Measurements from ENCODE around the gene THOC6. TPM values are rescaled to one million over a fixed set of nuclear protein-coding genes. Genes with fewer than 3 reads are reported as not detected.

THOC6 gene
- total RNA-seq, result 10 to 100 TPM; 27.4 to 45.8 TPM

DNA sequence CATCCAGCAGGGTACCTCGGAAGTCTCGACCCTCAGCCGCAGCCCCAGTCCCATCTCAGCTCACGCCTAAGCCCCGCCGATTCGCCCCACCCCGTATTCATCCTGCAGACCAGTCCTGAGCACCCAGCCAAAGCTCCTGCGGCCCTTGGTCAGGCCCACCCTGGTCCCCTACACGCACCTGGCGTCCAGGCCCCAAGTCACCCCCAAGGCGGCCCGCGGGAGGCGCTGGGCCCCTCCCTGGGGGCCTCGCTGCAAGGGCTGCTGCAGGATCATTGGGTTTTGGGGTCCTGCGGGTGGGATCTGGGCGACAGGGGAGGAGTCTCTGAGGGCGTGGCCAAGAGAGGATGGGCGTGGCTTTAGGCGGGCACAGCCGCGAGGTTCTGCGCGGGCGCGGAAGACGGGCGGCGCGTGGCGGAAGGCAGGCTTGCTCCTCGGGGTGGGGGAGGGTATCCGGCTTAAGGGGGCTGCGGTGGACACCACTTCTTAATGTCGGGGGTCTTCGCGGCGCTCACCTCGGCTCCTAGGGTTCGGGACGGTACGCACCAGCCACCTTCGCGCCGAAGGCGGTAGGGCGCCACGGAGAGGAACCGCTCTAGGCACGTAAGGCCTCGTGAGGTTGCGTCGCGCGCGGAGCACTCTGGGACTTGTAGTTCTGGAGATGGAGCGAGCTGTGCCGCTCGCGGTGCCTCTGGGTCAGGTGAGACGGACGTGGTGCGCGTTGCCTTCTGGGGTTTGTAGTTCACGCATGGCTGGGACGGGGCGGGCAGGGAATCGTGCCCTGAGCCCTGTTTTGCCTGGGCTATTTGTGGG lies at the start of gene THOC6, which contains the start of gene HCFC1R1:
TSS of gene THOC6 (plus strand) at position 367 of the 810 bp plus-strand sequence. CDS start at position 659, 292 bp downstream.
TSS of gene HCFC1R1 (minus strand) at position 274 of the 810 bp plus-strand sequence. CDS start at position 273, 1 bp downstream.
- Histone ChIP-seq H3K27ac (peak within 1 kb of the TSS; percentile 96), H3K27me3 (no peaks in the 10 kb centered on the region), H3K36me3 (no peaks in the 10 kb centered on the region), H3K4me1 (peaks cover 26% of the 10 kb centered on the region), H3K4me3 (peak within 1 kb of the TSS; percentile 51), H3K9ac (ENCODE audit: low read depth in 2 of 2, low read length in 2 of 2) (peak within 1 kb of the TSS; percentile 70 to 75), H3K9me3 (no peaks in the 10 kb centered on the region)
- DNase-seq, result peak; percentile 99
- TF ChIP-seq, protein P1, sequence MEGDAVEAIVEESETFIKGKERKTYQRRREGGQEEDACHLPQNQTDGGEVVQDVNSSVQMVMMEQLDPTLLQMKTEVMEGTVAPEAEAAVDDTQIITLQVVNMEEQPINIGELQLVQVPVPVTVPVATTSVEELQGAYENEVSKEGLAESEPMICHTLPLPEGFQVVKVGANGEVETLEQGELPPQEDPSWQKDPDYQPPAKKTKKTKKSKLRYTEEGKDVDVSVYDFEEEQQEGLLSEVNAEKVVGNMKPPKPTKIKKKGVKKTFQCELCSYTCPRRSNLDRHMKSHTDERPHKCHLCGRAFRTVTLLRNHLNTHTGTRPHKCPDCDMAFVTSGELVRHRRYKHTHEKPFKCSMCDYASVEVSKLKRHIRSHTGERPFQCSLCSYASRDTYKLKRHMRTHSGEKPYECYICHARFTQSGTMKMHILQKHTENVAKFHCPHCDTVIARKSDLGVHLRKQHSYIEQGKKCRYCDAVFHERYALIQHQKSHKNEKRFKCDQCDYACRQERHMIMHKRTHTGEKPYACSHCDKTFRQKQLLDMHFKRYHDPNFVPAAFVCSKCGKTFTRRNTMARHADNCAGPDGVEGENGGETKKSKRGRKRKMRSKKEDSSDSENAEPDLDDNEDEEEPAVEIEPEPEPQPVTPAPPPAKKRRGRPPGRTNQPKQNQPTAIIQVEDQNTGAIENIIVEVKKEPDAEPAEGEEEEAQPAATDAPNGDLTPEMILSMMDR (IDR thresholded peaks at IDR 0.05), result no peak
- intact Hi-C loops (cut with DNase I), result no loop called here

DNA sequence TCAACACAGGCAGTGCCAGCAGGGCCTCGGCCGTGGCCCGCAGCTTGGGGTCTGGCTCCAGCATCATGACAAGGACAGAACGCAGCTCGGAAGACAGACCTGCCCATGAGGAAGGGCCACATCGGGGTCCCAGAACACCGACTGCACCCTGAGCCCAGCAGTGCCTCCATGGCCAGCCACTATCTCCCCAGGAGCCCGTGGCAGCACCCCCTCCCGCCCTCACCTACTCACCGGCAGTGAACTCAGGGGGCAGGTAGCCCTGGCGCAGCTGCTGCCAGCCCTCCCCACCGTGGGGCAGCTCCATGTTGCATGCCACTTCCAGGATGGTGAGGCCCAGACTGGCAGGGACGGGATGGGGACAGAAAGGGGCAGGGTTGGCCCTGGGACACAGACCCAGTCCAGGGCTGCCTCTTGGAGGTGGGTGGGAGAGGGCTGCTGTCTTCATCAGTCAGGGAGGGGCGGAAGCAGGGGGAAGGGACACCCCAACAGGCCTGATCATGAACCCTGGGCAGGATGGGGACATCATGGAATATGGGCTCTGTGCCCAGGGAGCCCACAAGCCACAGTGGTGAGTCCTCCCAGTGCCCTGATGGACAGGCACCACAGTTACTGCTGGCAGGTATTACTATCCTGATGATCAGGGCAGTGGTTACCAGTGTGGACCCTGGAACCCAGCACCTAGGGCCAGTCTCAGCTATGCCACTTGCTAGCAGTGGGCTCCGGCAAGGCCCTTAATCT lies 49.3 kb upstream of the THOC6 start:
- Histone ChIP-seq H3K9me3 (no peaks in the 10 kb centered on the region), H3K9ac (ENCODE audit: low read depth in 2 of 2, low read length in 2 of 2) (no peak overlapping the region), H3K4me1 (peaks cover 10% of the 10 kb centered on the region), H3K36me3 (no peaks in the 10 kb centered on the region), H3K27ac (no peak overlapping the region), H3K4me3 (no peak overlapping the region), H3K27me3 (no peaks in the 10 kb centered on the region)
- intact Hi-C loops (cut with DNase I), result no loop called here
- DNase-seq, result no peak
- TF ChIP-seq, protein P1 (IDR thresholded peaks at IDR 0.05), result no peak

DNA sequence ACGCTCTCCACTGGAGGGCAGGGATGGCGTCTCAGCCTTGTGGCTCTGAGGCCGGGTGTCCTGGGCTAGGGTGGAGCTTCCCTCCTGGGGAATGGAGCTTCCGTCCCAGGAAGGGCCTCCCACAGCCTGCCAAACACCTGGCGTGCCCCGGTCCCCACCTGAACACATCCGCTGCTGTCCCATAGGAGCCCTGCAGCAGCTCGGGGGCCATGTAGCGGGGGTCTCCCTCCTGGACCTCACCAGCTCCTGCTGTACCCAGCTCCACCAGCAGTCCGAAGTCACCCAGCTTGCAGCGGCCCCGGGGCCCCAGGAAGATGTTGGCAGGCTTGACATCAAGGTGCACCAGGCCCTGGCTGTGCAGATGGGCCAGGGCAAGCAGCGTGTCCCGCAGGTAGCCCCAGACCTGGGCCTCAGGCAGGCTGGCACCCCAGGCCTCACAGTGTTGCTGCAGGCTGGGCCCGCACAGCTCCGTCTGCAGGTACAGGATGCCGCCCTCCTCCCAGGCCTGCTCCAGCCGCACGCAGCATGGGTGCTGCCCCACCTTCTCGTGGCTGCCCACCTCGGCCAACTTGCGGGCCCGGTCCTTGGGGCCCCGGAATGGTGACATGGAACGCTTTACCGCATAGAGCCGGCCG lies 48.6 kb upstream of the THOC6 start:
- H3K27me3 ChIP-seq, result no peaks in the 10 kb centered on the region
- no peak overlapping the region for H3K9ac ChIP-seq (ENCODE audit: low read depth in 2 of 2, low read length in 2 of 2)
- H3K36me3 ChIP-seq, result no peaks in the 10 kb centered on the region
- no peaks in the 10 kb centered on the region for H3K9me3 ChIP-seq
- TF ChIP-seq, protein P1 (IDR thresholded peaks at IDR 0.05), result no peak
- H3K27ac ChIP-seq, result no peak overlapping the region
- intact Hi-C loops (cut with DNase I), result no loop called here
- peaks cover 10% of the 10 kb centered on the region for H3K4me1 ChIP-seq
- H3K4me3 ChIP-seq, result no peak overlapping the region
- no peak for DNase-seq

DNA sequence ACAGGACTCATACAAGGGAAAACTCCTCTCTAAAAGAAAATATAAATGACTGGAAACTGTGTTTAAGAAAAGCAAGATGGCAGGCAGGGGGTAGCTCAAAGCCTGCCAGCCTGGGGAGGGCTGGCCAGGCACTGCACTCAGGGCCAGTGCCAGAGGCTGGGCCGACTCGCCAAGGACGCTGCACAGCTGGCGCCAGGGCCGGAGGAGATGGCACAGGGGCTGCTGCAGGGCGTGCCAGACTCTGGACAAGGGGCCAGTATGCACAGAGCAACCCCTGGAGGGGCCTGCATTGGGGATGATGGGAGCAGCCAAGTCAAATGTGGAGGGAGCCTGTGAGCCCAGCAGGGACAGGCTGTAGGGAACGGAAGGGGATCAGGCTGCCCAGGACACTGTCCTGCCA lies 47.6 kb upstream of the THOC6 start:
- Histone ChIP-seq H3K9ac (ENCODE audit: low read depth in 2 of 2, low read length in 2 of 2) (no peak overlapping the region), H3K4me1 (peaks cover 4% of the 10 kb centered on the region), H3K36me3 (no peaks in the 10 kb centered on the region), H3K4me3 (no peak overlapping the region), H3K9me3 (no peaks in the 10 kb centered on the region), H3K27ac (no peak overlapping the region), H3K27me3 (no peaks in the 10 kb centered on the region)
- DNase-seq, result no peak
- intact Hi-C loops (cut with DNase I), result no loop called here
- TF ChIP-seq, protein P1 (IDR thresholded peaks at IDR 0.05), result no peak

DNA sequence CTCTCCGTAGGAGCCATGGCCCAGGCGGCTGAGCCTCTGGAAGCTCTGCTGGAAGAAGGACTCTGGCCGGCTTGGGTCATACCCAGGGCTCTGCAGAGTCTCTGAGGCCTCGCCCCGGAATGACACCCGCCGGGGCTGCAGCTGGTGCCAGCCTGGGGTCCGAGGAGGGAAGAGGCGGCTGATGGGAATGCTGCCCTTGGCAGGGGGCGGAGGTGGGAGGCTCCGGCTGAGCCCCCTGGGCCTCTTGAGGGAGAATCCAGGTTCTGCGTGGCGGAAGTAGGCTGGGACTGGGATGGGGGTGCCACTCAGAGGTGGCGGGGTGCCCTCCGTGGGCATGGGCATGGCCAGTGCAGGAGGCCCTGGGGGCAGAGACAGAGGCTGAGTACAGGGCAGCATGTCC lies 47.2 kb upstream of the THOC6 start:
- no peak overlapping the region for H3K9ac ChIP-seq (ENCODE audit: low read depth in 2 of 2, low read length in 2 of 2)
- intact Hi-C loops (cut with DNase I), result no loop called here
- TF ChIP-seq, protein P1 (IDR thresholded peaks at IDR 0.05), result no peak
- H3K36me3 ChIP-seq, result no peaks in the 10 kb centered on the region
- H3K27me3 ChIP-seq, result no peaks in the 10 kb centered on the region
- H3K4me3 ChIP-seq, result no peak overlapping the region
- no peak for DNase-seq
- peaks cover 4% of the 10 kb centered on the region for H3K4me1 ChIP-seq
- no peaks in the 10 kb centered on the region for H3K9me3 ChIP-seq
- no peak overlapping the region for H3K27ac ChIP-seq
